ENCODE results near the gene ACAT2.
"Not testable (repeated sequence)": the region's sequence is repeated elsewhere in the genome, so short reads cannot be mapped to it uniquely, and the experiment has no call there.

DNA sequence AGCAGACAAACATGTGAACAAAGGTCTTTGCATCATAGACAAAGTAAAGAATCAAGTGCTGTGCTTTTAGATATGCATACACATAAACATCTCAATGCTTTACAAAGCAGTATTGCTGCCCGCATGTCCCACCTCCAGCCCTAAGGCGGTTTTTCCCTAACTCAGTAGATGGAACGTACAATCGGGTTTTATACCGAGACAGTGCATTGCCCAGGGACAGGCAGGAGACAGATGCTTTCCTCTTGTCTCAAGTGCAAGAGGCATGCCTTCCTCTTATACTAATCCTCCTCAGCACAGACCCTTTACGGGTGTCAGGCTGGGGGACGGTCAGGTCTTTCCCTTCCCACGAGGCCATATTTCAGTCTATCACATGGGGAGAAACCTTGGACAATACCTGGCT is 33.1 kb downstream of the ACAT2 start:
- TF ChIP-seq, protein P1, sequence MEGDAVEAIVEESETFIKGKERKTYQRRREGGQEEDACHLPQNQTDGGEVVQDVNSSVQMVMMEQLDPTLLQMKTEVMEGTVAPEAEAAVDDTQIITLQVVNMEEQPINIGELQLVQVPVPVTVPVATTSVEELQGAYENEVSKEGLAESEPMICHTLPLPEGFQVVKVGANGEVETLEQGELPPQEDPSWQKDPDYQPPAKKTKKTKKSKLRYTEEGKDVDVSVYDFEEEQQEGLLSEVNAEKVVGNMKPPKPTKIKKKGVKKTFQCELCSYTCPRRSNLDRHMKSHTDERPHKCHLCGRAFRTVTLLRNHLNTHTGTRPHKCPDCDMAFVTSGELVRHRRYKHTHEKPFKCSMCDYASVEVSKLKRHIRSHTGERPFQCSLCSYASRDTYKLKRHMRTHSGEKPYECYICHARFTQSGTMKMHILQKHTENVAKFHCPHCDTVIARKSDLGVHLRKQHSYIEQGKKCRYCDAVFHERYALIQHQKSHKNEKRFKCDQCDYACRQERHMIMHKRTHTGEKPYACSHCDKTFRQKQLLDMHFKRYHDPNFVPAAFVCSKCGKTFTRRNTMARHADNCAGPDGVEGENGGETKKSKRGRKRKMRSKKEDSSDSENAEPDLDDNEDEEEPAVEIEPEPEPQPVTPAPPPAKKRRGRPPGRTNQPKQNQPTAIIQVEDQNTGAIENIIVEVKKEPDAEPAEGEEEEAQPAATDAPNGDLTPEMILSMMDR (IDR thresholded peaks at IDR 0.05) = not testable (repeated sequence)
- TF ChIP-seq EP300 (IDR thresholded peaks at IDR 0.05; ENCODE audit: low read depth); POLR2A (IDR thresholded peaks at IDR 0.05): not testable (repeated sequence)
